ENCODE measurements around the gene HOXD4.

The HOXD4 gene

GRCh38 chr2:176136374-176137251, 14.7 kb upstream of the HOXD4 start:
- H3K27ac Mint-ChIP-seq, result no peak overlapping the region
- DNase-seq, result no peak
- H3K4me3 Mint-ChIP-seq, result no peak overlapping the region
- peaks cover 3% of the 10 kb centered on the region for H3K36me3 Mint-ChIP-seq
- H3K9me3 Mint-ChIP-seq, result no peaks in the 10 kb centered on the region
- CTCF ChIA-PET, result interaction anchor here (0.6 to 1.6 kb wide), 5 partner anchors 10 to 516 kb away, joined by 3 to 4 read pairs (median 4); no protein-coding TSS in a partner anchor
- H3K27me3 Mint-ChIP-seq, result peaks cover 100% of the 10 kb centered on the region
- H3K4me1 Mint-ChIP-seq, result peaks cover 26% of the 10 kb centered on the region

- H3K27me3 Mint-ChIP-seq, result peaks cover 99% of the 10 kb centered on the region
- H3K9me3 Mint-ChIP-seq, result no peaks in the 10 kb centered on the region
- DNase-seq, result no peak
- peaks cover 3% of the 10 kb centered on the region for H3K36me3 Mint-ChIP-seq
- H3K27ac Mint-ChIP-seq, result no peak overlapping the region
- no peak overlapping the region for H3K4me3 Mint-ChIP-seq
- CTCF ChIA-PET, result interaction anchor here (0.6 to 1.6 kb wide), 3 partner anchors 10 to 318 kb away, joined by 3 to 4 read pairs (median 3); no protein-coding TSS in a partner anchor
- peaks cover 23% of the 10 kb centered on the region for H3K4me1 Mint-ChIP-seq
These were observed 14.1 kb upstream of the HOXD4 start for GRCh38 chr2:176137252-176137580.

GRCh38 chr2:176137906-176138305, 13.4 kb upstream of the HOXD4 start:
- peaks cover 99% of the 10 kb centered on the region for H3K27me3 Mint-ChIP-seq
- CTCF ChIA-PET, result interaction anchor here (1.2 to 8.8 kb wide), 3 partner anchors 24 to 317 kb away, joined by 3 to 140 read pairs (median 4); no protein-coding TSS in a partner anchor
- H3K27ac Mint-ChIP-seq, result peak overlapping the region; percentile 37
- H3K36me3 Mint-ChIP-seq, result peaks cover 1% of the 10 kb centered on the region
- DNase-seq, result no peak
- no peak overlapping the region for H3K4me3 Mint-ChIP-seq
- H3K9me3 Mint-ChIP-seq, result no peaks in the 10 kb centered on the region
- peaks cover 20% of the 10 kb centered on the region for H3K4me1 Mint-ChIP-seq

GRCh38 chr2:176138526-176138922, 12.8 kb upstream of the HOXD4 start:
- no peak overlapping the region for H3K27ac Mint-ChIP-seq
- H3K9me3 Mint-ChIP-seq, result no peaks in the 10 kb centered on the region
- CTCF ChIA-PET, result interaction anchor here (0.9 to 8.8 kb wide), 8 partner anchors 11 to 1010 kb away, joined by 3 to 140 read pairs (median 18); no protein-coding TSS in a partner anchor
- H3K4me1 Mint-ChIP-seq, result peaks cover 20% of the 10 kb centered on the region
- H3K36me3 Mint-ChIP-seq, result peaks cover 1% of the 10 kb centered on the region
- DNase-seq, result no peak
- H3K4me3 Mint-ChIP-seq, result no peak overlapping the region
- H3K27me3 Mint-ChIP-seq, result peaks cover 99% of the 10 kb centered on the region

GRCh38 chr2:176138923-176139660, 12.3 kb upstream of the HOXD4 start:
- no peak overlapping the region for H3K4me3 Mint-ChIP-seq
- peak overlapping the region; percentile 19 for H3K27ac Mint-ChIP-seq
- peaks cover 1% of the 10 kb centered on the region for H3K36me3 Mint-ChIP-seq
- CTCF ChIA-PET, result interaction anchor here (0.8 to 8.8 kb wide), 19 partner anchors 11 to 1009 kb away, joined by 3 to 140 read pairs (median 7); partner anchors contain the start of gene HOXD1
- peaks cover 99% of the 10 kb centered on the region for H3K27me3 Mint-ChIP-seq
- peaks cover 20% of the 10 kb centered on the region for H3K4me1 Mint-ChIP-seq
- H3K9me3 Mint-ChIP-seq, result no peaks in the 10 kb centered on the region
- no peak for DNase-seq

GRCh38 chr2:176139661-176140512, 11.5 kb upstream of the HOXD4 start:
- H3K36me3 Mint-ChIP-seq, result peaks cover 1% of the 10 kb centered on the region
- peaks cover 99% of the 10 kb centered on the region for H3K27me3 Mint-ChIP-seq
- H3K27ac Mint-ChIP-seq, result no peak overlapping the region
- H3K4me1 Mint-ChIP-seq, result peaks cover 20% of the 10 kb centered on the region
- DNase-seq, result no peak
- H3K9me3 Mint-ChIP-seq, result no peaks in the 10 kb centered on the region
- CTCF ChIA-PET, result interaction anchor here (0.6 to 8.8 kb wide), 32 partner anchors 9 to 1011 kb away, joined by 3 to 140 read pairs (median 4); partner anchors contain the start of gene HOXD1
- H3K4me3 Mint-ChIP-seq, result no peak overlapping the region

- Mint-ChIP-seq H3K4me3 (peak overlapping the region; percentile 14), H3K4me1 (peaks cover 16% of the 10 kb centered on the region), H3K9me3 (no peaks in the 10 kb centered on the region), H3K27ac (no peak overlapping the region), H3K27me3 (peaks cover 99% of the 10 kb centered on the region), H3K36me3 (peaks cover 1% of the 10 kb centered on the region)
- peak; percentile 78 for DNase-seq
- CTCF ChIA-PET, result interaction anchor here (0.6 to 8.8 kb wide), 37 partner anchors 10 to 1023 kb away, joined by 3 to 140 read pairs (median 4); partner anchors contain the start of genes HOXD1 and HOXD9
These were observed 10.6 kb upstream of the HOXD4 start for GRCh38 chr2:176140513-176141317.

GRCh38 chr2:176142281-176142680, 9.1 kb upstream of the HOXD4 start:
- Mint-ChIP-seq H3K27ac (no peak overlapping the region), H3K9me3 (no peaks in the 10 kb centered on the region), H3K27me3 (peaks cover 99% of the 10 kb centered on the region), H3K36me3 (peaks cover 1% of the 10 kb centered on the region), H3K4me1 (peaks cover 12% of the 10 kb centered on the region), H3K4me3 (no peak overlapping the region)
- CTCF ChIA-PET, result interaction anchor here (0.8 to 8.8 kb wide), 4 partner anchors 34 to 510 kb away, joined by 3 to 140 read pairs (median 20); no protein-coding TSS in a partner anchor
- DNase-seq, result no peak

- DNase-seq, result no peak
- no peaks in the 10 kb centered on the region for H3K36me3 Mint-ChIP-seq
- peaks cover 99% of the 10 kb centered on the region for H3K27me3 Mint-ChIP-seq
- no peaks in the 10 kb centered on the region for H3K4me1 Mint-ChIP-seq
- H3K27ac Mint-ChIP-seq, result no peak overlapping the region
- no peak overlapping the region for H3K4me3 Mint-ChIP-seq
- no peaks in the 10 kb centered on the region for H3K9me3 Mint-ChIP-seq
- CTCF ChIA-PET, result interaction anchor here (1.9 to 8.8 kb wide), 2 partner anchors 18 to 308 kb away, joined by 6 to 140 read pairs; no protein-coding TSS in a partner anchor
These were observed 6.0 kb upstream of the HOXD4 start for GRCh38 chr2:176145085-176145969.

GRCh38 chr2:176146101-176146500, 5.2 kb upstream of the HOXD4 start:
- Mint-ChIP-seq H3K4me1 (no peaks in the 10 kb centered on the region), H3K27me3 (peaks cover 99% of the 10 kb centered on the region), H3K9me3 (no peaks in the 10 kb centered on the region), H3K36me3 (no peaks in the 10 kb centered on the region), H3K27ac (no peak overlapping the region), H3K4me3 (no peak overlapping the region)
- no peak for DNase-seq
- CTCF ChIA-PET, result interaction anchor here (8.8 kb wide), 1 partner anchor 307 kb away, joined by 140 read pairs; no protein-coding TSS in a partner anchor

- Mint-ChIP-seq H3K9me3 (no peaks in the 10 kb centered on the region), H3K4me3 (no peak overlapping the region), H3K27me3 (peaks cover 99% of the 10 kb centered on the region), H3K27ac (no peak overlapping the region), H3K4me1 (no peaks in the 10 kb centered on the region), H3K36me3 (no peaks in the 10 kb centered on the region)
- CTCF ChIA-PET, result interaction anchor here (8.8 kb wide), 1 partner anchor 307 kb away, joined by 140 read pairs; no protein-coding TSS in a partner anchor
- DNase-seq, result no peak
These were observed 4.7 kb upstream of the HOXD4 start for GRCh38 chr2:176146645-176147044.

GRCh38 chr2:176147210-176147799, 4.0 kb upstream of the HOXD4 start:
- CTCF ChIA-PET, result no interaction called here
- no peaks in the 10 kb centered on the region for H3K9me3 Mint-ChIP-seq
- H3K36me3 Mint-ChIP-seq, result no peaks in the 10 kb centered on the region
- H3K4me1 Mint-ChIP-seq, result no peaks in the 10 kb centered on the region
- no peak overlapping the region for H3K27ac Mint-ChIP-seq
- no peak for DNase-seq
- no peak overlapping the region for H3K4me3 Mint-ChIP-seq
- peaks cover 100% of the 10 kb centered on the region for H3K27me3 Mint-ChIP-seq

All from activated naive CD4-positive, alpha-beta T cell treated with anti-CD3 and anti-CD28 coated beads, Interleukin-2, amount 10 ng/mL, durations not matched to agents 7 days and 5 days (primary cell).